ENCODE results near the gene CRACR2B. TPM values are rescaled to one million over a fixed set of nuclear protein-coding genes. Genes with fewer than 3 reads are reported as not detected.

Gene CRACR2B
- total and polyA plus RNA-seq, 10 donors, result 6.1 to 34.1 (median 14.5) TPM

DNA sequence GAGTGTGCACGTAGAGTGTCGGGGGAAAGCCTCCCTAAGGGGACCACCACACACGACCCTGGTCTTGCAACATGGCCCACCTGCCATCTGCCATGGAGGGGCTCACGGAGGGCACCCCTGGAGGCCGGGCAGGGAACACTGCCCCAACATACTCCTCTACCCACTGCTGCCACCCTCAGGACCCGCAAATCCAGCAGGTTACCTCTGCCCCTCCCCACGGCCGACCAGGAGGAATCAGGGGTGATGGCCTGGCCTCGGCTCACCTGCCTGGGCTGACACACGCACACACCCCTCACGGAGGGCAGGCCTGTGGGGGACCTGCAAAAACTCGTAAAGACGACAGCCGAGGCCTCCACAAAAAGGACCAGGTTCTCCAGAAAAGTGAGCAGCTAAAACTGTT, 52.7 kb downstream of the CRACR2B start:
- H3K27me3 ChIP-seq (replicated peaks in 1 of 7), result no peaks in the 10 kb centered on the region
- no peak for DNase-seq
- WGBS, 5 donors, result 87 to 100% (median 92%) methylated on average over 7 to 14 of the region's 14 CpGs
- no peaks in the 10 kb centered on the region for H3K9me3 ChIP-seq
- H3K4me1 ChIP-seq, result peaks cover 0 to 40% (median 11%) of the 10 kb centered on the region in 6 donors
- H3K4me3 ChIP-seq, result no peak overlapping the region
- H3K36me3 ChIP-seq, result peaks cover 0 to 100% (median 42%) of the 10 kb centered on the region in 6 donors
- H3K27ac ChIP-seq, result no peak overlapping the region
- intact Hi-C loops (cut with DNase I; ENCODE audit: low total_unique reads), result no loop called here
- TF ChIP-seq, protein P1, sequence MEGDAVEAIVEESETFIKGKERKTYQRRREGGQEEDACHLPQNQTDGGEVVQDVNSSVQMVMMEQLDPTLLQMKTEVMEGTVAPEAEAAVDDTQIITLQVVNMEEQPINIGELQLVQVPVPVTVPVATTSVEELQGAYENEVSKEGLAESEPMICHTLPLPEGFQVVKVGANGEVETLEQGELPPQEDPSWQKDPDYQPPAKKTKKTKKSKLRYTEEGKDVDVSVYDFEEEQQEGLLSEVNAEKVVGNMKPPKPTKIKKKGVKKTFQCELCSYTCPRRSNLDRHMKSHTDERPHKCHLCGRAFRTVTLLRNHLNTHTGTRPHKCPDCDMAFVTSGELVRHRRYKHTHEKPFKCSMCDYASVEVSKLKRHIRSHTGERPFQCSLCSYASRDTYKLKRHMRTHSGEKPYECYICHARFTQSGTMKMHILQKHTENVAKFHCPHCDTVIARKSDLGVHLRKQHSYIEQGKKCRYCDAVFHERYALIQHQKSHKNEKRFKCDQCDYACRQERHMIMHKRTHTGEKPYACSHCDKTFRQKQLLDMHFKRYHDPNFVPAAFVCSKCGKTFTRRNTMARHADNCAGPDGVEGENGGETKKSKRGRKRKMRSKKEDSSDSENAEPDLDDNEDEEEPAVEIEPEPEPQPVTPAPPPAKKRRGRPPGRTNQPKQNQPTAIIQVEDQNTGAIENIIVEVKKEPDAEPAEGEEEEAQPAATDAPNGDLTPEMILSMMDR (IDR thresholded peaks at IDR 0.05 in 8 of 11, conservative IDR thresholded peaks at IDR 0.05 in 3 of 11), result no peak
- TF ChIP-seq POLR2AphosphoS5 (IDR thresholded peaks at IDR 0.05) (no peak), POLR2A (IDR thresholded peaks at IDR 0.05) (no peak)

Small RNA genes within 50 kb of the gene (small RNA-seq; reads per million reads assigned to genes)
- 0 reads per million in 4 donors for gene SNORA52

Other genes starting within 250 kb of the CRACR2B start
- gene IRF7, start 212.0 kb upstream of the CRACR2B start, total RNA-seq, result 10 to 100 TPM; 53.0 to 88.8 (median 85.3) TPM
- 10 to 100 TPM; 52.3 to 99.1 (median 73.9) TPM for gene IRF7, start 212.0 kb upstream of the CRACR2B start, polyA plus RNA-seq
- not detected for gene CDHR5, start 203.0 kb upstream of the CRACR2B start, total RNA-seq
- gene CDHR5, start 203.0 kb upstream of the CRACR2B start, polyA plus RNA-seq, result under 1 TPM; 0.02 to 0.16 (median 0.03) TPM
- gene SCT, start 200.7 kb upstream of the CRACR2B start, total RNA-seq, result 1 to 10 TPM in 4 of 7 donors, not detected in 3; 1.2 to 3.8 (median 2.8) TPM
- gene SCT, start 200.7 kb upstream of the CRACR2B start, polyA plus RNA-seq, result 1 to 10 TPM; 1.1 to 1.7 (median 1.5) TPM
- gene DRD4, start 190.7 kb upstream of the CRACR2B start, total RNA-seq, result under 1 TPM in 4 of 7 donors, not detected in 3; 0.44 to 0.86 (median 0.60) TPM
- gene DRD4, start 190.7 kb upstream of the CRACR2B start, polyA plus RNA-seq, result under 1 TPM; 0.12 to 0.43 (median 0.26) TPM
- gene DEAF1, start 132.7 kb upstream of the CRACR2B start, total RNA-seq, result 10 to 100 TPM; 28.3 to 44.9 (median 31.7) TPM
- 10 to 100 TPM; 21.8 to 31.4 (median 25.1) TPM for gene DEAF1, start 132.7 kb upstream of the CRACR2B start, polyA plus RNA-seq
- 10 to 100 TPM; 20.1 to 37.6 (median 32.4) TPM for gene TMEM80, start 132.1 kb upstream of the CRACR2B start, total RNA-seq
- 10 to 100 TPM; 18.7 to 30.8 (median 24.7) TPM for gene TMEM80, start 132.1 kb upstream of the CRACR2B start, polyA plus RNA-seq
- 10 to 100 TPM in 1 of 7 donors, 1 to 10 TPM in 6; 4.2 to 14.7 (median 7.0) TPM for gene EPS8L2, start 121.7 kb upstream of the CRACR2B start, total RNA-seq
- 10 to 100 TPM in 1 of 3 donors, 1 to 10 TPM in 2; 7.3 to 11.6 (median 8.5) TPM for gene EPS8L2, start 121.7 kb upstream of the CRACR2B start, polyA plus RNA-seq
- gene TALDO1, start 80.5 kb upstream of the CRACR2B start, total RNA-seq, result 100 to 1,000 TPM; 160 to 292 (median 229) TPM
- 100 to 1,000 TPM; 108 to 177 (median 125) TPM for gene TALDO1, start 80.5 kb upstream of the CRACR2B start, polyA plus RNA-seq
- gene GATD1, start 50.4 kb upstream of the CRACR2B start, total RNA-seq, result 10 to 100 TPM; 26.0 to 56.4 (median 50.9) TPM
- gene GATD1, start 50.4 kb upstream of the CRACR2B start, polyA plus RNA-seq, result 10 to 100 TPM; 13.9 to 44.5 (median 17.4) TPM
- gene CEND1, start 37.8 kb upstream of the CRACR2B start, total RNA-seq, result under 1 TPM in 1 of 7 donors, not detected in 6; 0.42 TPM
- under 1 TPM in 2 of 3 donors, not detected in 1; 0.29 to 0.42 TPM for gene CEND1, start 37.8 kb upstream of the CRACR2B start, polyA plus RNA-seq
- gene SLC25A22, start 29.6 kb upstream of the CRACR2B start, total RNA-seq, result 10 to 100 TPM in 6 of 7 donors, 1 to 10 TPM in 1; 8.9 to 23.2 (median 14.5) TPM
- gene SLC25A22, start 29.6 kb upstream of the CRACR2B start, polyA plus RNA-seq, result 10 to 100 TPM in 1 of 3 donors, 1 to 10 TPM in 2; 6.3 to 14.5 (median 8.5) TPM
- 10 to 100 TPM; 18.1 to 26.4 (median 19.3) TPM for gene PIDD1, start 22.7 kb upstream of the CRACR2B start, total RNA-seq
- gene PIDD1, start 22.7 kb upstream of the CRACR2B start, polyA plus RNA-seq, result 10 to 100 TPM; 16.8 to 42.7 (median 32.8) TPM
- 1,000 to 10,000 TPM in 4 of 7 donors, 100 to 1,000 TPM in 3; 514 to 2,829 (median 2,309) TPM for gene RPLP2, start 18.0 kb upstream of the CRACR2B start, total RNA-seq
- 1,000 to 10,000 TPM; 3,174 to 3,944 (median 3,784) TPM for gene RPLP2, start 18.0 kb upstream of the CRACR2B start, polyA plus RNA-seq
- 100 to 1,000 TPM in 5 of 7 donors, 10 to 100 TPM in 2; 65.8 to 131 (median 113) TPM for gene PNPLA2, start 9.0 kb upstream of the CRACR2B start, total RNA-seq
- gene PNPLA2, start 9.0 kb upstream of the CRACR2B start, polyA plus RNA-seq, result 100 to 1,000 TPM in 1 of 3 donors, 10 to 100 TPM in 2; 46.3 to 103 (median 75.0) TPM
- gene CD151, start 5.0 kb downstream of the CRACR2B start, total RNA-seq, result 100 to 1,000 TPM in 3 of 7 donors, 10 to 100 TPM in 4; 69.7 to 142 (median 80.1) TPM
- gene CD151, start 5.0 kb downstream of the CRACR2B start, polyA plus RNA-seq, result 100 to 1,000 TPM in 1 of 3 donors, 10 to 100 TPM in 2; 38.0 to 111 (median 82.8) TPM
- 10 to 100 TPM; 24.6 to 95.3 (median 62.5) TPM for gene POLR2L, start 14.6 kb downstream of the CRACR2B start, total RNA-seq
- 100 to 1,000 TPM in 1 of 3 donors, 10 to 100 TPM in 2; 55.2 to 131 (median 94.0) TPM for gene POLR2L, start 14.6 kb downstream of the CRACR2B start, polyA plus RNA-seq
- gene TSPAN4, start 14.9 kb downstream of the CRACR2B start, total RNA-seq, result 100 to 1,000 TPM in 5 of 7 donors, 10 to 100 TPM in 2; 91.3 to 140 (median 122) TPM
- 10 to 100 TPM; 32.1 to 67.4 (median 52.1) TPM for gene TSPAN4, start 14.9 kb downstream of the CRACR2B start, polyA plus RNA-seq
- gene CHID1, start 82.9 kb downstream of the CRACR2B start, total RNA-seq, result 100 to 1,000 TPM in 6 of 7 donors, 10 to 100 TPM in 1; 82.2 to 218 (median 121) TPM
- 10 to 100 TPM; 37.2 to 63.2 (median 39.3) TPM for gene CHID1, start 82.9 kb downstream of the CRACR2B start, polyA plus RNA-seq
- gene AP2A2, start 98.0 kb downstream of the CRACR2B start, total RNA-seq, result 100 to 1,000 TPM; 139 to 321 (median 170) TPM
- 100 to 1,000 TPM in 1 of 3 donors, 10 to 100 TPM in 2; 32.7 to 102 (median 34.1) TPM for gene AP2A2, start 98.0 kb downstream of the CRACR2B start, polyA plus RNA-seq
- gene MUC6, start 208.8 kb downstream of the CRACR2B start, total RNA-seq, result under 1 TPM in 4 of 7 donors, not detected in 3; 0.09 to 0.76 (median 0.34) TPM
- under 1 TPM; 0.02 to 0.22 (median 0.11) TPM for gene MUC6, start 208.8 kb downstream of the CRACR2B start, polyA plus RNA-seq
- under 1 TPM in 2 of 7 donors, not detected in 5; 0.03 to 0.06 TPM for gene MUC2, start 247.0 kb downstream of the CRACR2B start, total RNA-seq
- gene MUC2, start 247.0 kb downstream of the CRACR2B start, polyA plus RNA-seq, result under 1 TPM in 1 of 3 donors, not detected in 2; 0.03 TPM

Measured in spleen (tissue), 11 donors.